Osteocyte (in vitro differentiated cells): ENCODE results near the gene CES3. TPM values are rescaled to one million over a fixed set of nuclear protein-coding genes. Genes with fewer than 3 reads are reported as not detected.

Experiments
- DNase-seq: peaks from one replicate; pipeline ENCODE4 v3.0.0; 2021; ENCODE audit warnings: mixed read lengths; ENCODE audit not compliant: unreplicated experiment; ENCODE audit errors: extremely low spot score
- H3K27ac Mint-ChIP-seq: one replicate; pipeline ENCODE4 v1.8.0; 2021; ENCODE audit warnings: mild to moderate bottlenecking, mixed read lengths; ENCODE audit not compliant: unreplicated experiment
- H3K27me3 Mint-ChIP-seq: one replicate; pipeline ENCODE4 v1.8.0; 2021; ENCODE audit warnings: mixed read lengths; ENCODE audit not compliant: unreplicated experiment
- H3K36me3 Mint-ChIP-seq: one replicate; pipeline ENCODE4 v1.8.0; 2021; ENCODE audit warnings: mixed read lengths; ENCODE audit not compliant: unreplicated experiment
- H3K4me1 Mint-ChIP-seq: one replicate; pipeline ENCODE4 v1.8.0; 2021; ENCODE audit warnings: mixed read lengths; ENCODE audit not compliant: unreplicated experiment
- H3K4me3 Mint-ChIP-seq: one replicate; pipeline ENCODE4 v1.8.0; 2021; ENCODE audit warnings: mild to moderate bottlenecking, moderate library complexity, mixed read lengths; ENCODE audit not compliant: unreplicated experiment
- H3K9me3 Mint-ChIP-seq: one replicate; pipeline ENCODE4 v1.8.0; 2021; ENCODE audit warnings: mixed read lengths; ENCODE audit not compliant: unreplicated experiment
- total RNA-seq: library from RNA; stranded (reverse); gene quantifications from 2 replicates; pipeline ENCODE4 v1.2.1, GENCODE V29; 2021
- TF ChIP-seq, protein P1 (sequence below): fragments of 200-600 bp; sonication (generic); IDR thresholded peaks from 2 replicates; pipeline ENCODE4 v1.5.0; 2021; ENCODE audit warnings: antibody characterized with exemption, mild to moderate bottlenecking, moderate library complexity

The CES3 gene
- total RNA-seq, 1 donor from 2014 or later: 0.24 TPM

DNA sequence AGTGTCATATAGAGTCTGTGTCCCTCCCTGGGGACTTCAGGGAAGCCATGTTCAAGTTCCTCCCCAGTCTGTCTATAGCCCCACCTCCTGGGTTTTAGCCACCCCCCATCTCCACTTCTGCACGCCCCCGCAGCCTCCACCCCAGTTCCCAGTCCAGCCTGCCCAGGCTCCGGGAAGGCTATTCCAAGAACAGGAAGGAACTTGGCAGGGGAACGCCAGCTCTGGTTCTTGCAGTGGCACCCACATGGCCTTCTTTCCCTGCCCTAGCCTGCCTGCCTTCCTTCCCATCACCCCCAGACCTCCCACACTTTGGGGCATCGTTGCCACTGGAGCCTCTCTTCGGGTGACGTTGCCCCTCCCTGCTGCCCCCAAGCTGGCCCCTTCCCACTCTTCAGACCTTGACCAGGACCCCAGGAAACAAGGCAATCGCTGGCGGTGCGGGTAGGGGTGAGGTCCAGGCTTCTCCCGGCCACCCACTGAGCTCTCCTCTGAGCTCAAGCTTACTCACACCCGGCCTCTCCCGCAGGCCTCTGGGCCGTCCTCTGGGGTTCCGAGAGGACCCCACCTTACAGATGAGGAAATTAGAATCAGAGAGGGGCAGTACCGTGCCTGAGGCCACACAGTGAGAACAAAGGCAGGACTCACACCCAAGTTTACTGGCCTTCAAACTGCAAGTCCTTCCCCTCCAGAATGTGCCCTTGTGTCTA is 18.1 kb downstream of the CES3 start:
- no peaks in the 10 kb centered on the region for H3K36me3 Mint-ChIP-seq
- no peak for DNase-seq
- peaks cover 11% of the 10 kb centered on the region for H3K27me3 Mint-ChIP-seq
- H3K9me3 Mint-ChIP-seq: no peaks in the 10 kb centered on the region
- H3K4me1 Mint-ChIP-seq: no peaks in the 10 kb centered on the region
- H3K27ac Mint-ChIP-seq: no peak overlapping the region
- TF ChIP-seq, protein P1, sequence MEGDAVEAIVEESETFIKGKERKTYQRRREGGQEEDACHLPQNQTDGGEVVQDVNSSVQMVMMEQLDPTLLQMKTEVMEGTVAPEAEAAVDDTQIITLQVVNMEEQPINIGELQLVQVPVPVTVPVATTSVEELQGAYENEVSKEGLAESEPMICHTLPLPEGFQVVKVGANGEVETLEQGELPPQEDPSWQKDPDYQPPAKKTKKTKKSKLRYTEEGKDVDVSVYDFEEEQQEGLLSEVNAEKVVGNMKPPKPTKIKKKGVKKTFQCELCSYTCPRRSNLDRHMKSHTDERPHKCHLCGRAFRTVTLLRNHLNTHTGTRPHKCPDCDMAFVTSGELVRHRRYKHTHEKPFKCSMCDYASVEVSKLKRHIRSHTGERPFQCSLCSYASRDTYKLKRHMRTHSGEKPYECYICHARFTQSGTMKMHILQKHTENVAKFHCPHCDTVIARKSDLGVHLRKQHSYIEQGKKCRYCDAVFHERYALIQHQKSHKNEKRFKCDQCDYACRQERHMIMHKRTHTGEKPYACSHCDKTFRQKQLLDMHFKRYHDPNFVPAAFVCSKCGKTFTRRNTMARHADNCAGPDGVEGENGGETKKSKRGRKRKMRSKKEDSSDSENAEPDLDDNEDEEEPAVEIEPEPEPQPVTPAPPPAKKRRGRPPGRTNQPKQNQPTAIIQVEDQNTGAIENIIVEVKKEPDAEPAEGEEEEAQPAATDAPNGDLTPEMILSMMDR: no peak
- no peak overlapping the region for H3K4me3 Mint-ChIP-seq

DNA sequence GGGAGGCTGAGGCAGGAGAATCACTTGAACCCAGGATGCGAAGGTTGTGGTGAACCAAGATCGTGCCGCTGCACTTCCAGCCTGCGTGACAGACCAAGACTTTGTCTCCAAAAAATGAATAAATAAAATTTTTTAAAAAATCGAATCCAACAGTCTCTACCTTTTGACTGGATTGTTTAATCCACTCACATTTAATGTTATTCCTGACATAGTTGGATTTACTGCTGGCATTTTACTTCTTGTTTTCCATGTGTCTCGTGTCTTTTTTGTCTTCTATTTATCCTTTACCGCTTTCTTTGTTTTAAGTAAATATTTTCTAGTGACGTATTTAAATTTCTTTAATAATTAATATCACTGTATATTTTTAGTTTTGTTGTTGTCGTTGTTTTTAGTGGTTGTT is 22.0 kb downstream of the CES3 start:
- TF ChIP-seq, protein P1: no peak
- Mint-ChIP-seq H3K36me3 (no peaks in the 10 kb centered on the region), H3K4me3 (no peak overlapping the region), H3K27me3 (peaks cover 11% of the 10 kb centered on the region), H3K27ac (no peak overlapping the region), H3K9me3 (no peaks in the 10 kb centered on the region), H3K4me1 (no peaks in the 10 kb centered on the region)
- DNase-seq: no peak

DNA sequence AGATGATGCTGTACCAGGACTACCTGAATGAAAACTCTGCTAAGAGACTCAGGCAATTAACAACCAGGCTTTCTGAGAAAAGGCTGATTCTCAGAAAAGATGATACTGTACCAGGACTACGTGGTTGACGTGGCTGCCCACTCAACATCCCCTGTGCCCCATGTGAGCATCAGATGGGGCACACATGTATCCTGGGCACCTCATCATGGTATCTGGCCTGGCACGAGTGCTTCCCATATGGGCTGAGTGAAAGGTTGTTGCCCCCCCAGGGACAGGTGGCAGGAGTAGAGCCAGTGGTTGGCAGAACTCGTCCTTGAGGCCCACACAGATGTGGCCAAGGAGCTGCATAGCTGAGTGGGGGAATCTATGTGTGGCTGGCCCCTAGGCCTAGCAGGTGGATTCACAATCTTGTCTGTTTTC is 23.8 kb downstream of the CES3 start:
- TF ChIP-seq, protein P1: no peak
- Mint-ChIP-seq H3K27ac (no peak overlapping the region), H3K27me3 (peaks cover 13% of the 10 kb centered on the region), H3K9me3 (no peaks in the 10 kb centered on the region), H3K4me3 (no peak overlapping the region), H3K36me3 (no peaks in the 10 kb centered on the region), H3K4me1 (no peaks in the 10 kb centered on the region)
- no peak for DNase-seq

DNA sequence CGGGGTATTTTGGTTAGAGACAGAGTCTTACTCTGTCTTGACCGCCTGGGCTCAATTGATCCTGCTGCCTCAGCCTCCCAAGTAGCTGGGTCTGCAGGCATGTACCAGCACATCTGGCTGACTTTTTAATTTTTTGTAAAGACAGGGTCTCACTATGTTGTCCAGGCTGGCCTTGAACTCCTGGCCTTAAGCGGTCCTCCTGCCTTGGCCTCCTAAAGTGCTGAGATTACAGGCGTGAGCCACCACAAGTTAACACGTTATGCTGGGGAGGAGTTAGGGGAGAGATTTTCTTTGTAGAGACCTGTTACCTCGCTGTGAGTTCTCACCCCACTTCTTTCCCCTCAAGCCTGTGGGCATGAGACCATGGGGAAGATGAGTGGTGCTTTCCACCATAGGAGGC is 25.5 kb downstream of the CES3 start:
- Mint-ChIP-seq H3K27ac (no peak overlapping the region), H3K27me3 (peaks cover 12% of the 10 kb centered on the region), H3K36me3 (no peaks in the 10 kb centered on the region), H3K4me3 (no peak overlapping the region), H3K9me3 (no peaks in the 10 kb centered on the region), H3K4me1 (no peaks in the 10 kb centered on the region)
- DNase-seq: no peak
- TF ChIP-seq, protein P1: no peak

DNA sequence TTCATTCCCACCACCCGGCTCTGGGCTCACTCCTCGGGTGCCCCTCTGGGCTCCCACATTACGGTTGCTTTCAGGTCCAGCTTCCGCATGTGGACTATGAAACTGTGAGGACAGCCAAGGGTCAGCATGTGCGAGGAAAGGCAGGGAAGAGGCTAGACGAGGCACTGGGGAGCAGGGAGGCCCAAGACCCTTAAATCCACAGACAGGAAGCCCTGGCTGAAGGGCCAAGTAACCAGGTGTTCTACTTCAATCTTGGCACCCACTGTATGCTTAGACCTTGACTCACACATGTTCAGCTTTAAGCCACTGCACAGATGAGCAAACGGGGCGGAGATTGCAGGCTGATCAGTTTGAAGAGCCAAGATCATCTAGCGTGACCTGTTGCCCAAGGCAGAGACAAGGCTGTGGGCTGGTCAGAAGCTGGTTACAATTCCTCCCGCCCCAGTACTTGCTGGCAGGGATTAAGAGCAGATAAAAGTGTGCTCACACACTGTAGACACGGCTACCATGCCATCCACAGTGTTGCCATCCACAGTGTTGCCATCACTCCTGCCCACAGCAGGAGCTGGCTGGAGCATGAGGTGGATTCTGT is 27.2 kb downstream of the CES3 start, which contains the start of gene CES4A:
TSS of gene CES4A (plus strand) at position 393 of the 592 bp plus-strand sequence. CDS start at position 577, 184 bp downstream.
- H3K9me3 Mint-ChIP-seq: no peaks in the 10 kb centered on the region
- no peak within 1 kb of the TSS for H3K4me3 Mint-ChIP-seq
- DNase-seq: no peak
- TF ChIP-seq, protein P1: no peak
- no peaks in the 10 kb centered on the region for H3K4me1 Mint-ChIP-seq
- H3K27ac Mint-ChIP-seq: no peak within 1 kb of the TSS
- H3K27me3 Mint-ChIP-seq: peaks cover 6% of the 10 kb centered on the region
- no peaks in the 10 kb centered on the region for H3K36me3 Mint-ChIP-seq
